WTC11 (cell line): ENCODE data around the gene PRR5L. TPM values are rescaled to one million over a fixed set of nuclear protein-coding genes. Genes with fewer than 3 reads are reported as not detected.

Source experiments
- ATAC-seq: fragments of 200-7000 bp; cut with Tn5 transposase; 2 replicates; pipeline ENCODE4 v1.10.0; 2021; ENCODE audit warnings: mild to moderate bottlenecking, moderate library complexity
- CTCF ChIA-PET: fragments of 300-600 bp; sonication (Branson Sonifier 250); formaldehyde crosslinking; loops from one replicate; lab custom pipeline; 2021; ENCODE audit warnings: antibody characterized with exemption; lab: Charles Lee
- POLR2A ChIA-PET: fragments of 350-600 bp; sonication (Branson Sonifier 250); formaldehyde crosslinking; loops from one replicate; lab custom pipeline; 2021; ENCODE audit warnings: antibody characterized with exemption; lab: Charles Lee
- DNase-seq: peaks from one replicate; pipeline ENCODE4 v3.0.0; 2021; ENCODE audit warnings: low spot score
- H3K27ac Mint-ChIP-seq: 2 replicates; pipeline ENCODE4 v1.8.0; 2021; ENCODE audit warnings: mixed read lengths
- H3K27me3 Mint-ChIP-seq: 2 replicates; pipeline ENCODE4 v1.8.0; 2021; ENCODE audit warnings: low read depth, mild to moderate bottlenecking, moderate library complexity, mixed read lengths
- H3K36me3 Mint-ChIP-seq: 2 replicates; pipeline ENCODE4 v1.8.0; 2021; ENCODE audit warnings: mixed read lengths
- H3K4me1 Mint-ChIP-seq: 2 replicates; pipeline ENCODE4 v1.8.0; 2022; ENCODE audit warnings: mixed read lengths
- H3K4me3 Mint-ChIP-seq: 2 replicates; pipeline ENCODE4 v1.8.0; 2021; ENCODE audit warnings: mild to moderate bottlenecking, moderate library complexity, mixed read lengths
- H3K9me3 Mint-ChIP-seq: 2 replicates; pipeline ENCODE4 v1.8.0; 2021; ENCODE audit warnings: mixed read lengths
- CREB1 ChIP-seq: sonication (generic); formaldehyde crosslinking; IDR thresholded peaks from 2 replicates; pipeline ENCODE4 v1.8.0; 2023; ENCODE audit warnings: mild to moderate bottlenecking, missing genetic modification reagents
- KAT7 ChIP-seq: sonication (generic); formaldehyde crosslinking; IDR thresholded peaks from 2 replicates; pipeline ENCODE4 v1.8.1; 2023; ENCODE audit warnings: missing genetic modification reagents, mild to moderate bottlenecking, borderline replicate concordance
- NFE2L1 ChIP-seq: sonication (generic); formaldehyde crosslinking; IDR thresholded peaks from 2 replicates; pipeline ENCODE4 v1.8.1; 2023; ENCODE audit warnings: missing genetic modification reagents
- NR3C1 ChIP-seq: sonication (generic); formaldehyde crosslinking; conservative IDR thresholded peaks from 2 replicates; pipeline ENCODE4 v1.8.1; 2023; ENCODE audit warnings: low read depth, mild to moderate bottlenecking, missing genetic modification reagents
- TCF7 ChIP-seq: sonication (generic); formaldehyde crosslinking; IDR thresholded peaks from 2 replicates; pipeline ENCODE4 v1.8.0; 2022; ENCODE audit warnings: mild to moderate bottlenecking, low read depth, missing genetic modification reagents, moderate library complexity
- total RNA-seq: library from RNA; stranded (reverse); gene quantifications from 3 replicates; pipeline ENCODE4 v1.2.3, GENCODE V29; 2021
- TF ChIP-seq, protein P1 (sequence below): sonication (generic); formaldehyde crosslinking; IDR thresholded peaks from 2 replicates; pipeline ENCODE4 v1.8.1; 2023; ENCODE audit warnings: mild to moderate bottlenecking, moderate library complexity, missing genetic modification reagents
- TF ChIP-seq, protein P2 (sequence below): fragments of 250-450 bp; sonication (Bioruptor Pico); IDR thresholded peaks from 2 replicates; pipeline ENCODE4 v2.1.2; 2022; ENCODE audit warnings: mild to moderate bottlenecking, moderate library complexity
- TF ChIP-seq, protein P3 (sequence below): sonication (generic); formaldehyde crosslinking; IDR thresholded peaks from 2 replicates; pipeline ENCODE4 v1.8.0; 2023; ENCODE audit warnings: missing genetic modification reagents
- TF ChIP-seq, protein P4 (sequence below): fragments of 250-450 bp; sonication (Bioruptor Pico); IDR thresholded peaks from 2 replicates; pipeline ENCODE4 v1.9.0; 2021; ENCODE audit warnings: mild to moderate bottlenecking, borderline replicate concordance

The PRR5L gene
- total RNA-seq, 1 experiment from 2014 or later = 3.9 TPM

DNA sequence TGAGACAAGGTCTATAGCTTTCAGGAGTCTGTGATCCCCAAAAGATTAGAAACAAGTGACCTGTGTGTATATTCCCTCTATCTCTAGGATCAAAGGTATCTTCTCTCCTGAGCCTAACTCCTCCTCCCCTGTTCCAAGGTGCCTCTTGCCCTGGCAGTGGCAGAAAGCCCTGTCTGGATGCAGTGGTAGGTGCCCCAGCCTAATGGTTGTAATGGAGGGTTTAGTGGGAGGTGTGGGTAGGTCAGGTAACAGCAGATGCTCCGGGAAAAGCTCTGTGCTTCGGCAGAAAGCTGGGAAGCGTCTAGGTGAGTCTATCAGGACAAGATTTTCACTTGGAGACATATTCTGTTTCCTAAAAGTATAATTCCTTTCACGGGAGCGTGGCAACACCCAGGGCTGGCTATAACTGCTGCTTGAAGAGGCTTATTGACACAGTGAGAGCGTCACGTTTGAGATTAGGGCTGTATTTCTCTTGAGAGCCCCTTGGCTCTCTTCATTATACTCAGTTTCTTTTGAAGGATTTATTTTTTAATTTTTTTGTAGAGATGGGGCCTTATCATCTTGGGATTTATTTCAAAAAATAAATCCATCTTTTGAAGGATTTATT lies 49.5 kb downstream of the PRR5L start (continued):
- no peak for TF ChIP-seq TCF7 (CRISPR knock-in tag)
- TF ChIP-seq, protein P1, sequence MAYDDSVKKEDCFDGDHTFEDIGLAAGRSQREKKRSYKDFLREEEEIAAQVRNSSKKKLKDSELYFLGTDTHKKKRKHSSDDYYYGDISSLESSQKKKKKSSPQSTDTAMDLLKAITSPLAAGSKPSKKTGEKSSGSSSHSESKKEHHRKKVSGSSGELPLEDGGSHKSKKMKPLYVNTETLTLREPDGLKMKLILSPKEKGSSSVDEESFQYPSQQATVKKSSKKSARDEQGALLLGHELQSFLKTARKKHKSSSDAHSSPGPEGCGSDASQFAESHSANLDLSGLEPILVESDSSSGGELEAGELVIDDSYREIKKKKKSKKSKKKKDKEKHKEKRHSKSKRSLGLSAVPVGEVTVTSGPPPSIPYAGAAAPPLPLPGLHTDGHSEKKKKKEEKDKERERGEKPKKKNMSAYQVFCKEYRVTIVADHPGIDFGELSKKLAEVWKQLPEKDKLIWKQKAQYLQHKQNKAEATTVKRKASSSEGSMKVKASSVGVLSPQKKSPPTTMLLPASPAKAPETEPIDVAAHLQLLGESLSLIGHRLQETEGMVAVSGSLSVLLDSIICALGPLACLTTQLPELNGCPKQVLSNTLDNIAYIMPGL (CRISPR knock-in tag) = no peak

DNA sequence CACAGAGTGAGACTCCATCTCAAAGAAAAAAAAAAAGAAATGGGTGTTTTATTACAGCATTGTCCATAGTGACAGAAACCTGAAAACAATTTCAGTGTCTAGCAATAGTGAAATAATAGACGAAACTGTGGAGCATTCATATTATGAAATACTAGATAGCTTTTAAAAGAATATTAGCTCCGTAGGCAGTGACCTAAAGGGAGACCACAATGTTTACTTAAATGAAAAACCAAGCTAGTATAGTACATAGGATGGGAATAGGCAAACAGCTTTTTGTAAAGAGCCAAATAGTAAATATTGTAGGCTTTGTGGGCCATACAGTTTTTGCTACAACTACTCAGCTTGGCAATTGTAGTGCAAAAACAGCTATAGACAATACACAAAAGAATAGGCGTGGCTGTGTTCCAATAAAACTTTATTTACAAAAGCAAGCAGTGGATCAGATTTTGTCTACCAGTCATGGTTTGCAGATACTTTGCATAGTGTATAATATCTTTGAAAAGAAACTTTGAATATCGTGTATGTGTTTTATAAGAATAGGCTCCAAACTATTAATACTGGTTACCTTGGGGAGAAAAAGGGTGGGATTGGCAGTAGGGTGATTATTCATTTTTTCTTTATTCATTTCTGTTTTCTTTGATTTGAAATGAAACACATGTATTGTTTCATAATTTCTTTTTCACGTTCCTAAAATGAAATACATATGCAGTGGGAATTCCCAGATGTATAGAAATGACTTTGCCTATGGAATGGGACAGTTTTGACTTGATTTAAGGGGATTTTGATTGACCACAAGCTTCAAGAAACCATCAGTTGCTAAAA lies 50.7 kb downstream of the PRR5L start:
- TF ChIP-seq, protein P2, sequence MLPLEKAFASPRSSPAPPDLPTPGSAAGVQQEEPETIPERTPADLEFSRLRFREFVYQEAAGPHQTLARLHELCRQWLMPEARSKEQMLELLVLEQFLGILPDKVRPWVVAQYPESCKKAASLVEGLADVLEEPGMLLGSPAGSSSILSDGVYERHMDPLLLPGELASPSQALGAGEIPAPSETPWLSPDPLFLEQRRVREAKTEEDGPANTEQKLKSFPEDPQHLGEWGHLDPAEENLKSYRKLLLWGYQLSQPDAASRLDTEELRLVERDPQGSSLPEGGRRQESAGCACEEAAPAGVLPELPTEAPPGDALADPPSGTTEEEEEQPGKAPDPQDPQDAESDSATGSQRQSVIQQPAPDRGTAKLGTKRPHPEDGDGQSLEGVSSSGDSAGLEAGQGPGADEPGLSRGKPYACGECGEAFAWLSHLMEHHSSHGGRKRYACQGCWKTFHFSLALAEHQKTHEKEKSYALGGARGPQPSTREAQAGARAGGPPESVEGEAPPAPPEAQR (CRISPR knock-in tag) = no peak
- TF ChIP-seq KAT7 (CRISPR knock-in tag) (no peak), NR3C1 (CRISPR knock-in tag) (no peak)
- TF ChIP-seq, all 79 proteins: peak for 0
- Mint-ChIP-seq H3K4me1 (no peaks in the 10 kb centered on the region), H3K27ac (no peak overlapping the region), H3K4me3 (no peak overlapping the region), H3K36me3 (no peaks in the 10 kb centered on the region), H3K27me3 (peaks cover 14% of the 10 kb centered on the region), H3K9me3 (no peaks in the 10 kb centered on the region)
- POLR2A ChIA-PET = no interaction called here
- CTCF ChIA-PET = no interaction called here
- ATAC-seq (no peak), DNase-seq (no peak)

DNA sequence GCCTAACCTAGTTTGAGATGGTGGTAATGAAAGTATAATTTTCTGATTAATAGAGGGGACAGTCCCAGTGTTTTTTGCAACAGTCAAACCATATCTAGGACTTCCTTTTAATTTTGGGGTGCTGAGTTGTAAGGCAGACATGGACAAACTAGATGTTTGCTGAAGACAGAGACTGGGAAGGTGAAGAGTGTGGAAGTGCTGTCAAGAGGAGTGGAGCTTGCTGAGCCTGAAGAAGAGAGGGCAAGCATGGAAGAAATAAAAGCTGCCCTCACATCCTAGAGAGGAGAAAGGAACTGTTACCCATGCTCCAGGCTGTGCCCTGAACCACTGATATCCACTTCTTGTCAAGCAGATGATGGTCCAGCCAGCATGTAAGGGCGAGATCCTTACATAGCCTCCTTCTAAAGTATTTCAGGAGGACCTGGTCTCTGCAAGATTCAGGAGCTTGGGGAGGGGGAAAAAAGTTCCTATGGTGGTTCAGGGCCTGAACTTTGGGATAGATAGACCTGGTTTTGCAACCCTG lies 51.4 kb downstream of the PRR5L start:
- Mint-ChIP-seq H3K4me1 (peaks cover 5% of the 10 kb centered on the region), H3K9me3 (no peaks in the 10 kb centered on the region), H3K27ac (no peak overlapping the region), H3K4me3 (no peak overlapping the region), H3K27me3 (peaks cover 18% of the 10 kb centered on the region), H3K36me3 (no peaks in the 10 kb centered on the region)
- CTCF ChIA-PET = no interaction called here
- ATAC-seq = no peak
- POLR2A ChIA-PET = no interaction called here
- TF ChIP-seq, protein P3, sequence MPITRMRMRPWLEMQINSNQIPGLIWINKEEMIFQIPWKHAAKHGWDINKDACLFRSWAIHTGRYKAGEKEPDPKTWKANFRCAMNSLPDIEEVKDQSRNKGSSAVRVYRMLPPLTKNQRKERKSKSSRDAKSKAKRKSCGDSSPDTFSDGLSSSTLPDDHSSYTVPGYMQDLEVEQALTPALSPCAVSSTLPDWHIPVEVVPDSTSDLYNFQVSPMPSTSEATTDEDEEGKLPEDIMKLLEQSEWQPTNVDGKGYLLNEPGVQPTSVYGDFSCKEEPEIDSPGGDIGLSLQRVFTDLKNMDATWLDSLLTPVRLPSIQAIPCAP (CRISPR knock-in tag) = no peak
- TF ChIP-seq NFE2L1 (no peak), CREB1 (CRISPR knock-in tag) (no peak)
- TF ChIP-seq, protein P4, sequence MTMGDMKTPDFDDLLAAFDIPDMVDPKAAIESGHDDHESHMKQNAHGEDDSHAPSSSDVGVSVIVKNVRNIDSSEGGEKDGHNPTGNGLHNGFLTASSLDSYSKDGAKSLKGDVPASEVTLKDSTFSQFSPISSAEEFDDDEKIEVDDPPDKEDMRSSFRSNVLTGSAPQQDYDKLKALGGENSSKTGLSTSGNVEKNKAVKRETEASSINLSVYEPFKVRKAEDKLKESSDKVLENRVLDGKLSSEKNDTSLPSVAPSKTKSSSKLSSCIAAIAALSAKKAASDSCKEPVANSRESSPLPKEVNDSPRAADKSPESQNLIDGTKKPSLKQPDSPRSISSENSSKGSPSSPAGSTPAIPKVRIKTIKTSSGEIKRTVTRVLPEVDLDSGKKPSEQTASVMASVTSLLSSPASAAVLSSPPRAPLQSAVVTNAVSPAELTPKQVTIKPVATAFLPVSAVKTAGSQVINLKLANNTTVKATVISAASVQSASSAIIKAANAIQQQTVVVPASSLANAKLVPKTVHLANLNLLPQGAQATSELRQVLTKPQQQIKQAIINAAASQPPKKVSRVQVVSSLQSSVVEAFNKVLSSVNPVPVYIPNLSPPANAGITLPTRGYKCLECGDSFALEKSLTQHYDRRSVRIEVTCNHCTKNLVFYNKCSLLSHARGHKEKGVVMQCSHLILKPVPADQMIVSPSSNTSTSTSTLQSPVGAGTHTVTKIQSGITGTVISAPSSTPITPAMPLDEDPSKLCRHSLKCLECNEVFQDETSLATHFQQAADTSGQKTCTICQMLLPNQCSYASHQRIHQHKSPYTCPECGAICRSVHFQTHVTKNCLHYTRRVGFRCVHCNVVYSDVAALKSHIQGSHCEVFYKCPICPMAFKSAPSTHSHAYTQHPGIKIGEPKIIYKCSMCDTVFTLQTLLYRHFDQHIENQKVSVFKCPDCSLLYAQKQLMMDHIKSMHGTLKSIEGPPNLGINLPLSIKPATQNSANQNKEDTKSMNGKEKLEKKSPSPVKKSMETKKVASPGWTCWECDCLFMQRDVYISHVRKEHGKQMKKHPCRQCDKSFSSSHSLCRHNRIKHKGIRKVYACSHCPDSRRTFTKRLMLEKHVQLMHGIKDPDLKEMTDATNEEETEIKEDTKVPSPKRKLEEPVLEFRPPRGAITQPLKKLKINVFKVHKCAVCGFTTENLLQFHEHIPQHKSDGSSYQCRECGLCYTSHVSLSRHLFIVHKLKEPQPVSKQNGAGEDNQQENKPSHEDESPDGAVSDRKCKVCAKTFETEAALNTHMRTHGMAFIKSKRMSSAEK = no peak
- TF ChIP-seq, all 79 proteins: peak for 0
- no peak for DNase-seq
